Measurements from ENCODE around the gene SPI1. TPM values are rescaled to one million over a fixed set of nuclear protein-coding genes. Genes with fewer than 3 reads are reported as not detected.
A peak's percentile ranks its signal among the peaks of the same experiment; 100 is the strongest.

The SPI1 gene
- total RNA-seq, 1 donor from 2014 or later: 98.2 TPM

- Histone ChIP-seq H3K36me3 (no peaks in the 10 kb centered on the region), H3K4me1 (peaks cover 0 to 2% of the 10 kb centered on the region in 2 donors), H3K27me3 (no peaks in the 10 kb centered on the region), H3K27ac (no peak overlapping the region), H3K9me3 (no peaks in the 10 kb centered on the region), H3K4me3 (no peak overlapping the region)
- intact Hi-C loops (cut with DNase I): no loop called here
- TF ChIP-seq, protein P1, sequence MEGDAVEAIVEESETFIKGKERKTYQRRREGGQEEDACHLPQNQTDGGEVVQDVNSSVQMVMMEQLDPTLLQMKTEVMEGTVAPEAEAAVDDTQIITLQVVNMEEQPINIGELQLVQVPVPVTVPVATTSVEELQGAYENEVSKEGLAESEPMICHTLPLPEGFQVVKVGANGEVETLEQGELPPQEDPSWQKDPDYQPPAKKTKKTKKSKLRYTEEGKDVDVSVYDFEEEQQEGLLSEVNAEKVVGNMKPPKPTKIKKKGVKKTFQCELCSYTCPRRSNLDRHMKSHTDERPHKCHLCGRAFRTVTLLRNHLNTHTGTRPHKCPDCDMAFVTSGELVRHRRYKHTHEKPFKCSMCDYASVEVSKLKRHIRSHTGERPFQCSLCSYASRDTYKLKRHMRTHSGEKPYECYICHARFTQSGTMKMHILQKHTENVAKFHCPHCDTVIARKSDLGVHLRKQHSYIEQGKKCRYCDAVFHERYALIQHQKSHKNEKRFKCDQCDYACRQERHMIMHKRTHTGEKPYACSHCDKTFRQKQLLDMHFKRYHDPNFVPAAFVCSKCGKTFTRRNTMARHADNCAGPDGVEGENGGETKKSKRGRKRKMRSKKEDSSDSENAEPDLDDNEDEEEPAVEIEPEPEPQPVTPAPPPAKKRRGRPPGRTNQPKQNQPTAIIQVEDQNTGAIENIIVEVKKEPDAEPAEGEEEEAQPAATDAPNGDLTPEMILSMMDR (IDR thresholded peaks at IDR 0.05): no peak
- no peak for DNase-seq (ENCODE audit: low spot score in 2 of 2)
Measured at GRCh38 chr11:47358731-47359051, 19.7 kb downstream of the SPI1 start.

DNA sequence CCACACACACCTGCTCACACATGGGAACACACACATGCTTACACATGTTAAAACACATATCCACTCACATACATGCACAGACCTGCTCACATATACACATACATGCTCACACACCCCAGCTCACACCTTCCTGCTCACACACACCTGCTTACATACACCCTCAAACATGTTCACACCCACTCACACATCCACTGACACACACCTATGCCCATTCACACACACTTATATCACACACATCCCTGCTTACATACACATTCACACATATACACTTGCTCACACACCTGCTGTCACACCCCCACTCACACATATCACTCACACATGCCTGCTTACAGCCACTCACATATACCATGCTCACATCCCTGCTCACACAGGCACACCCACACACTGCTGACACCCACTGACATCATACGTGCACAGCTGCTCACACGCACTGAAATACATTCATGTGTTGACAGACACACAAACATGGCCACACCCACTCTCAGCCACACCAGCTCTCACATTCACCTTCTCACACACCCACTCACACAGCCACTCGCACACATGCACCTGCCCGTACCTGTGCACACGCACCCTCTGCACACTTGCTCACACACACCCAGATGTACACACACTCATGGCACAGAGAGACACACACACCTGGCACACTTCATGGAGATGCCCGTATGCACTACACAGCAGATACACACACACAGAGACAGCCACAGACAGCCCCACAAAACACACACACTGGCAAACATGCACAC is 20.2 kb downstream of the SPI1 start:
- intact Hi-C loops (cut with DNase I): no loop called here
- no peak overlapping the region for H3K27ac ChIP-seq
- no peak for DNase-seq (ENCODE audit: low spot score in 2 of 2)
- TF ChIP-seq, protein P1 (IDR thresholded peaks at IDR 0.05): no peak
- H3K4me3 ChIP-seq: no peak overlapping the region
- peaks cover 0 to 2% of the 10 kb centered on the region in 2 donors for H3K4me1 ChIP-seq
- no peaks in the 10 kb centered on the region for H3K27me3 ChIP-seq
- no peaks in the 10 kb centered on the region for H3K9me3 ChIP-seq
- H3K36me3 ChIP-seq: no peaks in the 10 kb centered on the region

DNA sequence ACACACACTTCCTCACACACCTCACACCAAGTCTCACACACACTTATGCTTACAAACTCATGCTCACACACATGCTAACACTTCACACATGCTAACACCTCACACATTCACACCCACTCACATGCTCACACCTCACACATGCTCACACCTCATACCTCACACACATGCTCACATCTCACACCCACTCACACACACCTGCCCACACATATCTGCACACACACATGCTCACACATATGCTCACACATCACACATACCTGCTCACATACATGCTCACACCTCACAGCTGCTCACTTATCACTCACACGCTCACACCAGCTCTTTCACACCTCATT is 21.4 kb downstream of the SPI1 start:
- Histone ChIP-seq H3K36me3 (no peaks in the 10 kb centered on the region), H3K4me1 (peaks cover 0 to 2% of the 10 kb centered on the region in 2 donors), H3K9me3 (no peaks in the 10 kb centered on the region), H3K27ac (no peak overlapping the region), H3K27me3 (no peaks in the 10 kb centered on the region), H3K4me3 (no peak overlapping the region)
- intact Hi-C loops (cut with DNase I): no loop called here
- TF ChIP-seq, protein P1 (IDR thresholded peaks at IDR 0.05): no peak
- DNase-seq (ENCODE audit: low spot score in 2 of 2): no peak

- DNase-seq (ENCODE audit: low spot score in 2 of 2): no peak
- Histone ChIP-seq H3K4me3 (no peak overlapping the region), H3K9me3 (no peaks in the 10 kb centered on the region), H3K27me3 (no peaks in the 10 kb centered on the region), H3K27ac (no peak overlapping the region), H3K36me3 (no peaks in the 10 kb centered on the region), H3K4me1 (peaks cover 0 to 2% of the 10 kb centered on the region in 2 donors)
- intact Hi-C loops (cut with DNase I): no loop called here
- TF ChIP-seq, protein P1 (IDR thresholded peaks at IDR 0.05): no peak
Measured at GRCh38 chr11:47356129-47356997, 22.0 kb downstream of the SPI1 start.

DNA sequence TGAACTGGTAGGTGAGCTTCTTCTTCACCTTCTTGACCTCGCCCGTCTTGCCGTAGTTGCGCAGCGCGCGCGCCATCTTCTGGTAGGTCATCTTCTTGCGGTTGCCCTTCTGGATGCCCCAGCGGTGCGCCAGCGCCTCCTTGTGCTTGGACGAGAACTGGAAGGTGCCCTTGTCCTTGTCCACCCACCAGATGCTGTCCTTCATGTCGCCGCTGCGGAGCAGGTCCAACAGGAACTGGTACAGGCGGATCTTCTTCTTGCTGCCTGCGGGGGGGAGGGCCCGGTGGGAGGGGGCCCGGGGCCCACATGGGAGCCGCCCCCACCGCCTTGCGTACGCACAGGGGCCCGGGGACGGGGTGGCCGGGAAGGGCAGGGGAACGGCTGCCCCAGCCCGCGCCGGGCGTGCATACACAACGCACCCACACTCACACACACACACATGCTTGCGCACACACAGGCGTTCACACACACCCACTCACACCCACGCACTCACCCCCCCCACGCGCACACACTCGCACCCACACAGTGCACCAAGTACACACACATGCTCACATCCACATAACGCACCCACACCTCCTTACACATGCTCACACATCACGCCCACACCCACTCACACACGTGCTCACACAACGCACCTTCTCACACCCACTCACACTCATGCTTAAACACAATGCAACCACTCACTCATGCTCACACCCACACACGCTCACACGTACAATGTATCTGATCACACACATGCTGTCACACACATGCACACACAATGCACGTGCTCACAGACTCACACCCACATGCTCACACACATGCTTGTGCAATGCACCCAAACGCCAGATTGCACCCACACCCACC is 22.8 kb downstream of the SPI1 start:
- H3K9me3 ChIP-seq: no peaks in the 10 kb centered on the region
- intact Hi-C loops (cut with DNase I): loop anchor here (1.0 to 2.0 kb wide), 2 partner anchors 97 to 179 kb away; partner anchors contain the start of gene ARFGAP2
- peak in 1 of 2 donors; percentile 93 for DNase-seq (ENCODE audit: low spot score in 2 of 2)
- no peaks in the 10 kb centered on the region for H3K36me3 ChIP-seq
- no peak overlapping the region for H3K27ac ChIP-seq
- peaks cover 0 to 2% of the 10 kb centered on the region in 2 donors for H3K4me1 ChIP-seq
- H3K4me3 ChIP-seq: peak overlapping the region; percentile 65
- no peaks in the 10 kb centered on the region for H3K27me3 ChIP-seq
- TF ChIP-seq, protein P1 (IDR thresholded peaks at IDR 0.05): peak; percentile 88 to 94 (median 92)

Measured in ascending aorta (tissue), 2 donors.